NOMO-1 treated with DMSO at 0.1 percent for 48 hours (cell line): Measurements from ENCODE around the gene SCARB1.

ENCODE experiments used
- DNase-seq: peaks from one replicate; lab custom pipeline; 2025; ENCODE audit not compliant: unreplicated experiment; lab: John Stamatoyannopoulos, UW

Gene SCARB1

DNA sequence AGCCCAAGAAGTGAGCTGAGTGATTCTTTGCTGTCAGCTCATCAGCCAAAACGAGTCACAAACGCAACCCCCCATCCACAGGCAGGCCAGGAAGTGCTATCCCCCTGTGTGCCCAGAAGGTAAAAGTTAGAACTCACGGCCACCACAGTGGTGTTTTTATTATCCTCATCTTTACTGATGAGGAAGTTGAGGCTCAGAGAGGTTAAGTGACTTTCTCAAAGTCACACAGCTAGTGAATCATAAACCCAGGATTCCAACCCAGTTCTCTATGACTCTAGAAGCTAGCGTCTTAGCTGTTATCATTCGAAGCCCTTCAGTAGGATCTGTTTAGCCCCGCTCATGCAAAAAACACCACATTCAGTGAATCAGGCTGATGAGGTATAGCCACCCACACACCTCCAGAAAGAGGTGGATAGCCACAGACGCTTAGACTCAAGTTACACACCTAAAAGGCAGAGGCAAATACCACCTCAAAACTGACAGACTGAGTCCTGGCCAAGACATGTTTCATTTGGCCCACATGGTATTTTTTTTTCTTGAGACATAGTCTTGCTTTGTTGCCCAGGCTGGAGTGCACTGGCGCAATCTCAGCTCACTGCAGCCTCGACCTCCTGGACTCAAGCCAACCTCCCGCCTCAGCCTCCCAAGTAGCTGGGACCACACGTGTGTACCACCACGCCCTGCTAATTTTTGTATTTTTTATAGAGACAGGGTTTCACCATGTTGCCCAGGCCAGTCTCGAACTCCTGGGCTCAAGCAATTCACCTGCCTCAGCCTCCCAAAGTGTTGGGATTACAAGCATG, 100.7 kb downstream of the SCARB1 start:
- no peak for DNase-seq

DNA sequence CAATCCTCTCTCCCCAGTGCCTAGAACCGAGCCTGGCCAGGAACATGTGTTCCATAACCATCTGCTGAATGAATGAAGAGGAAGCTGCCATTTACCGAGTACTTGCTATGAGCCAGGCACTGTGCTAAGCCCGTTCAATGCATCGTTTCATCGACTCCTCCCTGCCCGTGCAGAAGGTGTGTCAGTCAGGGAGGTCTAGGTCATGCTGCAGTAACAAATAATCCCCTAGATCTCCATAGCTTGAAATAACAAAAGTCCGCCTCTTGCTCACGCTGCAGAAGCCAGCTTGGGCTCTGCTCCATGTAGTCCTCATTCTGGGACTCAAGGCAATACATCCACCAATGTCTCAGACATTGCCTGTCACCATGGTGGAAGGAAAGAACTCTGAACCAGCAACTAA, 101.3 kb downstream of the SCARB1 start:
- DNase-seq: no peak

DNA sequence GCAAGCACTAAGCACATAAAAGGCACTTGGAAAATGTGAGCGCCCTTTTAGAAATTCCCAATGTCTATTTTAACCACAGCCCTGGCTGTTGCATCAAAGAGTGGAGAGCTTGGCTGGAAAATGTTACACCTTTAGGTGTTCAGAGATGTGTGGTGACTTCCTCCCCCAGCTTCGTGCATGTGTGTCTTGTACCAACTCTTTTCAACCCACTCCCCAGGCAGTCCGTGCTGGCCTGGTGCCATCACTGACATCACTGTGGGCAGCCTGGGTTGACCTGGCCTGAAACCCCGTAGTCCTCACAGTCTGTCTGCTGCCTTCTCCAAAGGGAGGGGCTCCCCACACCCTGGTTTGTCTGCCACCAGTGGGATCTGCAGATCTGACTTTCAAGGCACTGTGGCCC, 101.8 kb downstream of the SCARB1 start:
- DNase-seq: no peak

DNA sequence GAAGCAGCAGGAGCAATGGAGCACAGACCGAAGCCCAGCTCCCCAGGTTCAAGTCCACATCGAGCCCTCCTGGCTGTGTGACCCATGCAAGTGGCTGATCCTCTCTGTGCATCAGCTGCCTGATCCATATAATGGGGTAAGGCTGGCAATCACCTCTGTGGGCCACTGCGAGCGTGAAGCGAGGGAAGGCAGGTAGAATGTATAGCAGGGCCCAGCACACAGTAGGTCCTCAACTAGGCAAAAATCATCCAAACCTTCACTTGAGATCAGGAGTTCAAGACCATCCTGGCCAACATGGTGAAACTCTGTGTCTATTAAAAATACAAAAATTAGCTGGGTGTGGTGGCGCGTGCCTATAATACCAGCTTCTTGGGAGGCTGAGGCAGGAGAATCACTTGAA, 102.6 kb downstream of the SCARB1 start:
- no peak for DNase-seq

DNA sequence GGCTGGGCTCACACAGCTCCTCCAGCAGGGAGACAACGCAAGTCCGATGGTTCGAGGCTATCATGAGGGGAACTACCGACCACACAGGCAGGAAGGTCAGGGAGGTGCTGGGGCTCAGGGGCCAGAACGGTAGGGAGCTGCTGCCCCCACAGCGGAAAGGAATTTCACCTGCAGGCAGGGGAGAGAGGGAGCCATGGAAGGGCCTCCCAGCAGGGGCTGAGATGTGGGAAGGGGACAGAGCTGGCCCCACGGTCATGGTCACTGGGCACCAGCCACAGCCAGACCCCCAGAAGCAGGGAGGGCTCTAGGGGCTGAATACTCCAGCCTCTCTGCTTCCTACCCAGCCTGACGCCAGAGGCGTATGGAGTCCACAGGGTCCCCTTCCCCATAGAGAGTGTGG, 103.1 kb downstream of the SCARB1 start:
- DNase-seq: no peak

DNA sequence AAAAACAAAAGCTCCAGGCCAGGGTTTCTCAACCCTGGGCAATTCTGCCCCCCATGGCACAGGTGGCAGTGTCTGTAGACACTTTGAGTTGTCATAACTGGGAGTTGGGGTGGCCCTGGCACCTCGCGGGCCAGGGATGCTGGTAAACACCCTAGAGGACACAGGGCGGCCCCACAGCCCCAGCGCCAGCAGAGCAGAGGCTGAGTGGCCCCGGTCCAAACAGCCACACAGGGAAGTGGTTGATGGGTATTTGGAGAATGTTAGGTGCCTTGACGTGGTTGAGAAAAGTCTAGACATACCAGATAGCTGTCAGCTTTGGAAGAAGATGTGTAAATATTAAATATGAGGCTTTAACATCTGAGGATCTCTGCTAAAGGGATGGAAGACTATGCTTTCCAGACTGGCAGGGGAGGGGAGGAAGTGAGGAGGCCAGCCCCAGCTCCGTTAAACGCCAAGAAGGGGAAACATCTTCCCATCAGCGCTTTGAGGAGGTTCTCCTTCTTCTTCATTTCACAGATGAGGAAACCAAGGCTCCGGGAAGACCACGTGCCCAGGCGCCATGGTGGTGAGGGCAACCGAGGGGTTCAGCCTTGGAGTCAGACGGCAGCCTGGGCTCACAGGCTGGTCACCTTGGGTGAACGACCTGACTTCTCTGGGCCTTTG, 103.7 kb downstream of the SCARB1 start:
- DNase-seq: no peak

DNA sequence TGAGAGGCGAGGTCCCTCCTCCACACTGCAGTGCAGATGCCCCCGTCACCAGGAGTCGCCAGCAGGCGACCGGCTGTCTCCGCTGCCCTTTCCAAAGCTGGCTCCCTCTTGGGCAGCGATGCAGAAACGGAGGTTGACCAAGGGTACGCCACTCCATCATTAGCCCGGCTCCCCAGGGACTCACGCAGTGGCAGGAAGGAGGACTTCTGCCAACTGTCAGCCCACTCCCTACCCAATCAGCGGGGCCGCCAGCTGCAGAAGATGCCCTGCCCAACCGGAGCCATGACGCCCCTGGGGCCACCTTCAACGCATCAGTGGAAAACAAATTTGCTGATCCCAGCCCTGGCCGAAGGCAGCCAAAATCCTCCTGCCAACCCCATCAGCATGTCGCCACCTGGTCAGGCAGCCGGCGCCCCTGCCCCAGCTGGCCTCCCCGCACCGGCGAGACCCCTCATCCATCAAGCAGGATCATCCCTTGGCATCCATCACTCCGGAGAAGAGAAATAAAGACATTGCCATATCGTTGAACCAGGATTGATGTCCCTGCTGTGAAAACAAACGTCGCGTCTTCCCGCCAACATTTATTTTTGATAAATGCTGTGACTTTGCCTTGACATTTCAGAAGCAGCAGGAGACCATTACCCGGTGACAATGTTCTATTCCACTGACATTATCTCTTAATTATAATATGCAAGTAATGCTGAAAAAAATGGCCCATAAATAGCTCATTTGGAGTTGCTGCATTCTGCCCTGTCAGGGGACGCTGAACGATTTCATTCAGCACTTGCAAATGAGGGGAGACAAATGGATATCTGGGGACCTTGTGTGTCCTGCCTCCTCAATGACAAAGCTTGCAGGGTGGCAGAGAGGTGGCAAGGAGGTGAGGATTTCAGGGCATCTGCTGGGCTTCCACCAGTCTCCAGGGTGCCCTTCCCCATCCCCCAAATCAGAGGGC, 105.1 kb downstream of the SCARB1 start:
- DNase-seq: no peak

DNA sequence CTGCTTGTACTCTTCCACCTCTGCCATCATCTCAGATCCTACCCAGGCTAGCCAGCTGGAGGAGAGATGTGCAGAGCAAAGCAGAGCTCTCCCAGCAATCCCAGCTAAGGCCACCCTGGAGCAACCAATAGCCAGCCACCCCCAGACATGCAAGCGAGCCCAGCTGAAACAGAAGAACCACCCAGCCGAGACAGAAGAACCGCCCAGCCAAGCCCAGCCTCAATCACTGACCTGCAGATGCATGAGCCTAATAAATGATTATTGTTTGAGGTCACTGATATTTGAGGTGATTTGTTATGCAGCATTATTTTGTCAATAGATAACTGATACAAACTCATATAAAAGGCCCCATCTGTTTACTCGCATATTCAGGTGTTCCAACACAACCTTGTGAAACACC, 106.3 kb downstream of the SCARB1 start:
- no peak for DNase-seq

DNA sequence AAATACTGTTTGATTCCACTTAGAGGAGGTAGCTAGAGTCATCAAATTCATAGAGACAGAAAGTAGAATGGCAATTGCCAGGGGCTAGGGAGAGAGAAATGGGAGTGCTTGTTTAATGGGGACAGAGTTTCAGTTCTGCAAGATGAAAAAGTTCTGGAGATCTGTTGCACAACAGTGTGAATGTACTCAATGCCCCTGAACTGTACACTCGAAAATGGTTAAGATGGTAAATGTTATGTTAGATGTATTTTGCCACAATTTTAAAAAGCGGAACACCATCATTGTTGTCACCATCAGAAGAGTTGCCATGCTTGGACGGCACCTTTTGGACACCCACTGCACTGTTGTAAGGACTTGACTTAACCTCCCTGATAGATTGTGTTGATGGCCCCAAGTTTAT, 106.9 kb downstream of the SCARB1 start:
- peak; percentile 93 for DNase-seq

DNA sequence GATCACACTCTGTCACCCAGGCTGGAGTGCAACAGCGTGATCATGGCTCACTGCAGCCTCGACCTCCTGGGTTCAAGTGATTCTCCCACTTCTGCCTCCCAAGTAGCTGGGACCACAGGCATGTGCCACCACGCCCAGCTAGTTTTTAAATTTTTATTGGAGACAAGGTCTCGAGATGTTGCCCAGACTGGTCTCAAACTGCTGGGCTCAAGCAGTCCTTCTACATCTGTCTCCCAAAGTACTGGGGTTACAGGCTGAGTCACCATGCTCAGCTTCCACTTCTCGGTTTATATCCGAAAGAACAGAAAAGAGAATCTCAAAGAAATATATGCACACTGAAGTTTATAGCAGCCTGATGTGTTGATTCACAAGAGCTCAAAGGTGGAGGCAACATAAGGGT, 107.5 kb downstream of the SCARB1 start:
- peak; percentile 38 for DNase-seq

DNA sequence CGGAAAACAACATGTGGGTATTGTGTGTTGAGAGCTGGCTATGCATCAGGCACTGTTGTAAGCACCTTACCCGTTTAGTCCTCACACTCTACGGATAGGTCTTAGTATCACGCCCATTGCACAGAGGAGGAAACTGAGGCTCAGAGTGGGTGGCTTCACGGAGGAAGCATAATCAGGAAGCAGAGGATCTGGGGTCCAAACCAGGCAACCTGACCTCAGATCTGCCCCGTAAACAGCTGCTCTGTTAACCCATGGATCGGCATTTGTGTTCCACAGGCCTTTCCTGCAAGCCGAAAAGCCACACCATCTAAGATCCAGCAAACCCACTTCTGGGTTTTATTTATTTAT, 107.9 kb downstream of the SCARB1 start:
- no peak for DNase-seq

DNA sequence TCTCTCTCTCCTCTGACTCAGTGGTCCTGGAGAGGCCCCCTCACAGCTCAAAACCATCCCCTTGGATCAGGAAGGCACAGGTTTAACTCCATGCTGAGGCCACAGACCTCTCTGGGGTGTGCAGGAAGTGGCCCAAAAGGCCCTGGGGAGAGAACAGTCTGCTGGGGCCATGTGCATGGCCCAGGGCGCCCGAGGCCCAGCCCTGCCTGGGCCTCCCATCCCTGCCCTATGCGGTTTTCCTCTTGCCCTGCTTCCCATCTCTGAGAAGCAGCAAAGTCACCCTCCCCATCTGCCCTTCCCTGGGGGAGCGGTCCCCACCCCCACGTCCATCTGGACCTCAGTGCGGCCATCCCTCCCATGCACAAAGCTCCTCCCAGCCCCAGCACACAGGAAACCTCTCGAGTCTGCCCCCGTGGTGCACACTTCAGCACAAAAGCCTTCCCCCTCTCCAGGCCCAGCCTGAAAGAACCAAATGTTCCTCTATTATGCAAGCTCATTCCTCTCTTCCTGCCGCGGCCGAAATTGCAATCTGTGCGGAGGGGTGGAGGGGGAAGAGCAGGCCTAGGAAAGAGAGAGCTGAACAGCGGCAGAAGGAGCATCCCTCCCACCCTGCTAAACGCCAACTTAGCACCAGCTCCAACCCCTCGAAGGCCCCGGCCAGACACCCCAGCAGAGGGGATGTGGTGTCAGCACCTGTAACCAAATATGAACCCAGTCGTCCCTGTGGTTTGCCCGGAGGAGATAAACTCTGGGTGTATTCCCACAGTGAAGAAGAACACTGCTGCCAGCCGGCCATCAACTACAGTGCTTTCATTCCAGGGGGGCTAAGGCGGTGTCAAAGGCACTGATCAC, 108.5 kb downstream of the SCARB1 start:
- peak; percentile 90 for DNase-seq

DNA sequence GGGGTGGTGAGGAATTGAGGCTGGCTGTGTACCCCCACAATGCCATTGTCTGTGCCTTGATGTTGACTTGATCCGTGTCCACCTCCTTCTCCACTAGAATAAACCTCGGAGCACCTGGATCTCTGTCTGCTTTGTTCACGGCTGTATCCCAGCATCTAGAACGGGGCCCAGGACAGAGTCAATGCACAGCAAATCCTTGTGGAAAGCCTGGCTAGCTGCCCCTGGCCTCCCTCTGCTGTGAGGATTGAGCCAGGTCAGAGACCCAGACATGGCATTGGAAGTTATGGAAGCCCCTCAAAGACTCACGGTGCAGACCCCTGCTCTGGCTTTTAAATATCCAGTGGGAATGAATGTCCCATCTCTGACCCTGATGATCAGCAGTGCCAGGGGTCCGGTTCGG, 109.2 kb downstream of the SCARB1 start:
- no peak for DNase-seq

DNA sequence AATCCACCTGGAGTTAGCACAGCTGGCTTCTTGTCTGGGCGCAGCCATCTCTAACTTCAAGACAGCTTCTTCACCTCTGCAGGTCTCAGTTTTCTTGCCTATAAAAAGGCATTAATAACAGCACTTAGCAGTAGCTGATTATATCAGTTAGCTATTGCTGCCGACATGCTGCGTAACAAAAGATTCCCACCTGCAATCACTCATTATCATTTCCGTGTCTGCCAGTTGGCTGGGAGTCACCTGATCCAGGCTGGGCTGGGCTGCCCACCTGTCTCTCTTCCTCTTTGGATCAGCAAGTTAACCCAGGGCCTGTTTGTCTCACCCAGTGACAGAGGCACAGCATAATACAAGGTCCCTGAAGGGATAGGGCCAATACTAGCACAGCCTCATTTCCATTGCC, 109.7 kb downstream of the SCARB1 start:
- no peak for DNase-seq

DNA sequence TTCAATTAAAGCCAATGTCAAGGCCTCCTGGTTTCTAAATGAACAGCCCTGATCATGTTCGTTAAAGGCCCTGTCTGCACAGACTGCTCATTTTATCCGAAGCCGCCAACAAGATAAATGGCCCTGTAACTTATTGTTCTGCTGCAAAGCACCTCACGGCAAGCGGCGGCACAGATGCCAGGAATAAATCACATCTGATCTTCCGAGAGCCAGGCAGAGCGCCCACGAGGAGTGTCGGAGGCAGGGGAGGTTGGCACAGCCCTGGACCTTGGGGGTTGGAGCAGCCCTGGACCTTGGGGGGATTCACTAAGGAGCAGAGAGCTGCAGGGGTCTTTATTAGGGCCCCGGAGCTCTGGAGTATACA, 110.5 kb downstream of the SCARB1 start:
- DNase-seq: no peak

DNA sequence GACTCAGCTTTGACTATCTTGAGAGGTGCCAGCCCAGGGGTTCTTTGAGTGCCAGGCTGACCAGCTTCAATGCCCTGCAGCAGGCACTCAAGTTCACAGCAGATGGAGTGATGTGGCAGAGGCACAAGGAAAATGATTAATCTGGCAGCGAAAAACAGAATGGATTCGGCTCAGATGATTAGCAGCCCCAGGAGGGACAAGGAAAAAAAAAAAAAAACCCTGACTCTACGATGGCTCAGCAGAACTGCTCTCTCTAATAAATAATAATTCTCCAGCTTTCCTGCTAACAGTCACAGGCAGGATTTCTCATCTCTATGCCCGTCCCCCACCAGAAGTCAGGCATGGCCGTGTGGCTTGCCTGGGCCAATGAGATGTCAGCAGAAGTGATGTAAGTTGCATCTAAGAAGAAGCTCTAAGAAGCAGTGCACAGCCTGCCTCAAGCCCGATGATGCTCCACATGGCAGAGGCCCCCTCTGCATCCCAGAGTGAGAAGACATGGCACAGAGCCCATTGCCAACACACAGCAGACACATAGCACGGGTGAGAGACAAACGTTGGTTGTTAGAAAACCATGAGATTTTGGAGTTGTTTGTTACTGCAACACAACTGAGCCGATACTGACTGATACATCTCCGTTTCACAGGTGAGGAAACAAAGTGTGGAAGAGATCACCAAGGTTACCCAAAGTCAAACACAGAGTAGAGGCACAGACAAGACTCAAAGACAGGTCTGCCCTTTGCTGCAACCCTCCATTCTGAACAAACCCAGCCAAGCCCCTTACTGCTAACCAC, 111.0 kb downstream of the SCARB1 start:
- DNase-seq: no peak

DNA sequence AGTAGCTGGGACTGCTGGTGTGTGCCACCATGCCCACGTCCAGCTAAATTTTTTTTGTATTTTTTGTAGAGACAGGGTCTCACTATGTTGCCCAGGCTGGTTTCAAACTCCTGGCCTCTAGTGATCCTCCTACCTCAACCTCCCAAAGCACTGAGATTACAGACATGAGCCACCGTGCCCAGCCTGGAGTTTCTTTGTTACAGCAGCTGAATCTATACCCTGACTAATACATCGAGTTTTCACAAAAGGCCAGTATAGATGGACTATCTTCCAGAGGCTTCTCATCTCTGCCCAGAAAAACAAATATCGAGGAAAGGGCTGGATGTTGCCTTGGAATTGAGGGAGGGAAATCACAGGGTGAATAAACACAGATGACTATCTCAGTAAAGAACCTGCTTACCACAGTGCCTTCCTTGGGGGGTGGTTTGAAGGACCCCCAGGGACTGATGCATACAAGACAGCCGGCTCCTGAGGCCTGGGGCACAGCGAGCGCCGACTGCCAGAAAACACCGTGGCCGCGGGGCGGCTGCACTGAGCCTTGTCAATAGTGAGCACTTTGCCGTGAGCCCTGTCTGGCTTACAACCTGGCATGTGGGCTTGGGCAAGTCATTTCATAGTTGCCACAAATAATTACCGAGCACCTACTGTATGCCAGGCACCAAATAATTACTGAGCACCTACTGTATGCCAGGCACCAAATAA, 111.9 kb downstream of the SCARB1 start:
- DNase-seq: no peak

DNA sequence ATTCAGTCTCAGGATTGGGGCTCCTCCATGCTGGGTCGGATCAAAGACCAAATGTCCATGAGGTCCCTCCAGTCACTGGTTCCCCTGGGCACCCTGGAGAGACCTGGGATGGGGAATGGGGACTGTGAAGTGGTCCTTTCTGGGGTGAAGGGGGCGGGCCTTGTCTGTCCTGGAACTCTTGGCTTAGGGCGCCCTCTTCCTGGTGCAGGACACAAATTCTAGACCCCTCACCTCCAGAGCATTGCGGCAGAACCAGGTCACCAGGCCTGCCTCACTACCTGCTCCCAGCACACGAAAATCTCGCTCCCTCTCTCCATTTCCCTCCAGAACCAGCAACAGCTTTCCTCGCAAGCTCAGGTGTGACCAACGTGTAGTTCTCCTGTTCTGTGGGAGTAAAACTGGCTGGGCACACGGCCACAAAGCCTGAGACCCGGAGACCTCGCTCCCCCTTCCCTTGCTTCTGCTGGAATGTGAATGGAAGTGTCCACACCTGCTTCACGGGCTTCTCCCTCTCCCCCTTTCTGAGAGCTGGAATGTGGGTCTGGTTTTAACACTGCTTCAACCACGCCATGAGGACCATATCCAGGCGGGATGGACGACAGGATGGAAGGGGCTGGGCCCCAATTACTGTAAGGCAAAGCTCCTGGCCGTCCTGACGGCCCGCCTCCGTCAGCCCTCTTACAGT, 112.7 kb downstream of the SCARB1 start:
- no peak for DNase-seq

DNA sequence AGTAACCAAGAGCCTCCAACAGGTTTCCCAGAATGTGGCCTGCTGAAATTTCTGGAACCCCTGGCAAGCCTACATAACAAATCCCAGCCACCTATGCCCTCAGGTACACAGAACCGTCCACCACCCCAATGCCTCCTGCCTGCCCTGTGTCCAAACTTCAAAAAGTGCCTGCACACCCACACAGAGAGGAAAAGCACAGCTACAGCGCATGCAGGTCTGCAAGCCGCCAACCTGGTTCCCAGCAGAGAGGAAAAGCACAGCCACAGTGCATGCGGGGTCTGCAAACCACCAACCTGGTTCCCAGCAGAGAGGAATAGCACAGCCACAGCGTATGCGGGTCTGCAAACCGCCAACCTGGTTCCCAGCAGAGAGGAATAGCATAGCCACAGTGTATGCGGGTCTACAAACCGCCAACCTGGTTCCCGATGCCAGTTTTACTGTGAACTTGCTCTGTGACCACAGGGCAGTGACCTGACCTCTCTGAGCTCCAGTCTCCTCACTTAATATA, 113.5 kb downstream of the SCARB1 start:
- no peak for DNase-seq
